ENCODE data around the gene PTK6. TPM values are rescaled to one million over a fixed set of nuclear protein-coding genes. Genes with fewer than 3 reads are reported as not detected.

PTK6 gene
- total RNA-seq, 1 donor from 2014 or later = not detected

- Mint-ChIP-seq H3K9me3 (ENCODE audit: unreplicated experiment) (no peaks in the 10 kb centered on the region), H3K4me1 (ENCODE audit: unreplicated experiment) (no peaks in the 10 kb centered on the region), H3K4me3 (ENCODE audit: unreplicated experiment) (no peak overlapping the region), H3K27ac (ENCODE audit: unreplicated experiment) (no peak overlapping the region), H3K36me3 (ENCODE audit: low read depth, unreplicated experiment) (peaks cover 5% of the 10 kb centered on the region), H3K27me3 (ENCODE audit: unreplicated experiment) (peaks cover 3% of the 10 kb centered on the region)
- TF ChIP-seq CTCF (IDR thresholded peaks at IDR 0.05; ENCODE audit: unreplicated experiment) = no peak
- no peak for DNase-seq (ENCODE audit: low spot score)
Observed at GRCh38 chr20:63542031-63542559, 4.9 kb upstream of the PTK6 start.

DNA sequence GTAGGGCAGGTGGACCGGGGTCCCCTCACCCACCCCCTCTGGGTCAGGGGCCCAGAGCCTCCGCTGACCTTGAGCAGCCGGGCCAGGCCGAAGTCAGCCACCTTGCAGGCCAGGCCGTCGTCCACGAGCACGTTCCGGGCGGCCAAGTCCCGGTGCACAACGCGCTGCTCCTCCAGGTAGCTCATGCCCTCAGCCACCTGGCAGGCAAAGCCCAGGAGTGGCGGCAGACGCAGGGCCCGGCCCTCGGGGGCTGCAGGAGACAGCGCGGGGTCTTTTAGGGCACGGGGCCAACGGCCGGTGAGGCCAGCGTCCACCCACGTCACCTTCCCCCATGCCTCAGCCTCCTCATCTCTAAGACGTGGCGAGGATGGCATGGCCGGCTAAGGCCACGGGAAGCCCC lies 4.2 kb upstream of the PTK6 start:
- DNase-seq (ENCODE audit: low spot score) = no peak
- Mint-ChIP-seq H3K27ac (ENCODE audit: unreplicated experiment) (no peak overlapping the region), H3K27me3 (ENCODE audit: unreplicated experiment) (peaks cover 3% of the 10 kb centered on the region), H3K9me3 (ENCODE audit: unreplicated experiment) (no peaks in the 10 kb centered on the region), H3K4me1 (ENCODE audit: unreplicated experiment) (no peaks in the 10 kb centered on the region), H3K36me3 (ENCODE audit: low read depth, unreplicated experiment) (peaks cover 5% of the 10 kb centered on the region), H3K4me3 (ENCODE audit: unreplicated experiment) (no peak overlapping the region)
- TF ChIP-seq CTCF (IDR thresholded peaks at IDR 0.05; ENCODE audit: unreplicated experiment) = no peak

DNA sequence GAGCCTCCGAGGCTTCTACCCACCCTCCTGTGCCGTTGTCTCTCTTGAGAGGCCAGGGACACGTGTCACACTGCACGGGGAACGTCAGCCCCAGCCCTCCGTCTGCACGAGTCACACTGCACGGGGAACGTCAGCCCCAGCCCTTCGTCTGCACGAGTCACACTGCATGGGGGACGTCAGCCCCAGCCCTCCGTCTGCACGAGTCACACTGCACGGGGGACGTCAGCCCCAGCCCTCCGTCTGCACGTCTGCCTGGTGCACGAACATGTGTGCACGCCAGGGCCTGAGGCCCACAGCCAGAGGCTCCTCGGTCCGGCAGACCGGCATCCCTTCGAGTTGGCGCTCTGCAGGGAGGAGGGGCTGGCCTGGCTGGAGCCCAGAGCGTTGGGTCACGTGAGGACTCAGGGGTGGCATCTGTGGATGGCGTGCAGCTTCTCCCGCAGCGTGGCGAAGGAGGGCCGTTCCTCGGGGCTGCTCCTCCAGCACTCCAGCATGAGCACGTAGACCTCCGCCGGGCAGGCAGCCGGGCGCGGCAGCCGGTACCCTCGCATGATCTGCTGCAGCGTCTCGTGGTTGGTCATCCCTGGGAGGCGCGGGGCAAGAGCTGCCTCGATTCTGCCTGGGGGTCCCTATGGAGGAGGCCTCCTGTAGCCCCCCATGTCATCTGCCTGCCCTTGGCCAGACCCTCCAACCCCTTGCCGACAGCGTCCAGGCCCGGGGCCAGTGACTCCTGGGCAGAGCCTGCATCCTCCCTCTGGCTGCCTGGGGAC lies 3.4 kb upstream of the PTK6 start:
- no peak overlapping the region for H3K4me3 Mint-ChIP-seq (ENCODE audit: unreplicated experiment)
- H3K36me3 Mint-ChIP-seq (ENCODE audit: low read depth, unreplicated experiment) = peaks cover 5% of the 10 kb centered on the region
- no peak for TF ChIP-seq CTCF (IDR thresholded peaks at IDR 0.05; ENCODE audit: unreplicated experiment)
- H3K27me3 Mint-ChIP-seq (ENCODE audit: unreplicated experiment) = peaks cover 3% of the 10 kb centered on the region
- H3K27ac Mint-ChIP-seq (ENCODE audit: unreplicated experiment) = no peak overlapping the region
- no peaks in the 10 kb centered on the region for H3K9me3 Mint-ChIP-seq (ENCODE audit: unreplicated experiment)
- H3K4me1 Mint-ChIP-seq (ENCODE audit: unreplicated experiment) = no peaks in the 10 kb centered on the region
- no peak for DNase-seq (ENCODE audit: low spot score)

DNA sequence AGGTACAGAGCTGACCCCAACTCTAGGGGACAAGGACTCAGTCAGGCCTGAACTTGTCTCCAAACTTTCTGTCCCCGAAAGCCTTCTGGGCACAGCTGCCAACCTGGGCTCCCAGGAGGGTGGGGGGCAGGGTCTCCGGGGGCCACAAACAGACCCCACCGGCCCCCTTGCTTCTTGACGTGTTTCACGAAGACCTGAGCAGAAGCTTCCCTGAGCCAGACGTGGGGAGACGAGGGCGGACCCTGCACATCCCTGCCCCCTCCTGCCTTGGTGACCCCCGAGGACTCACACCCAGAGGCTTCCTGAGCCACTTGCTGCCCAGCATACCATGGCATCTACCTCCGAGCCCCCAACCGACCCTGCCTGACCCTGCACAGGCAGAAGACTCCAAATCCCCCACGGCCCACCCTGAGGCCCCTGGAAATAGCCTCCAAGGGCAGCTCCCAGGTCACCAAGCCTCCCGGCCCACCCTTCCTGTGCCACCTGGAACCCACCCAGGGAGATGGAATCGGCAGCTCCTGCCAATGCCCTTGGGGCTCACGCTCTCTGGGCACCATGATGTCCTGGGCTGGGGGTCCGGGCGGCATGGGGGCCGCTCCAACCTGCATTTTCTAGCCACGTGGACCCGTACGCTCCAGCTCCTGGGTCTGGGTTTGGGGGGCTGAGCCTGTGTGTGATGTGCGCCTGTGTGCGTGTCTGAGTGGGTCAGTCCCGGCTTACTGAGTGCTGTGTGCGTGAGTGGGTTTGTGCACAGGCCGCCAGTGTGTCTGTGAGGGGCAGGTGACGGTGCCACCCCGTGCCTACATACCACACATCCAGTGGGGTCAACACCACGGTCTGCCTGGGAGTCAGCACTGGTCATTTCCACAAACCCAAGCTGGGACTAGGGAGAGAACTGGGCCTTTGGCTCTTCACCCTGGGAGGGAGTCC lies 2.5 kb upstream of the PTK6 start:
- Mint-ChIP-seq H3K4me1 (ENCODE audit: unreplicated experiment) (no peaks in the 10 kb centered on the region), H3K9me3 (ENCODE audit: unreplicated experiment) (no peaks in the 10 kb centered on the region), H3K27me3 (ENCODE audit: unreplicated experiment) (peaks cover 3% of the 10 kb centered on the region), H3K4me3 (ENCODE audit: unreplicated experiment) (no peak overlapping the region), H3K36me3 (ENCODE audit: low read depth, unreplicated experiment) (peaks cover 5% of the 10 kb centered on the region), H3K27ac (ENCODE audit: unreplicated experiment) (no peak overlapping the region)
- no peak for TF ChIP-seq CTCF (IDR thresholded peaks at IDR 0.05; ENCODE audit: unreplicated experiment)
- DNase-seq (ENCODE audit: low spot score) = no peak
